Ureter (tissue), 1 donor: ENCODE measurements around the gene SPECC1. TPM values are rescaled to one million over a fixed set of nuclear protein-coding genes. Genes with fewer than 3 reads are reported as not detected.

Source experiments
- DNase-seq: peaks from one replicate; pipeline ENCODE4 v3.0.0-alpha.2; 2020; ENCODE audit warnings: low spot score
- total RNA-seq: library from RNA; stranded (reverse); gene quantifications from one replicate; pipeline ENCODE4 v1.2.4, GENCODE V29; 2023
- donor health status: DM: yes; HTN: yes; CAD: no.

The SPECC1 gene
- total RNA-seq, 1 donor from 2014 or later = 26.2 TPM

- no peak for DNase-seq
These were observed 262.0 kb downstream of the SPECC1 start for GRCh38 chr17:20271011-20271610.

- no peak for DNase-seq
These were observed 264.8 kb downstream of the SPECC1 start for GRCh38 chr17:20273741-20274500.

GRCh38 chr17:20275653-20276052 lies 266.5 kb downstream of the SPECC1 start:
- no peak for DNase-seq

GRCh38 chr17:20276421-20276820 lies 267.3 kb downstream of the SPECC1 start:
- no peak for DNase-seq

- DNase-seq = no peak
These were observed 269.6 kb downstream of the SPECC1 start for GRCh38 chr17:20278805-20279204.

GRCh38 chr17:20279631-20280030 lies 270.5 kb downstream of the SPECC1 start:
- no peak for DNase-seq

- DNase-seq = no peak
These were observed 270.9 kb downstream of the SPECC1 start for GRCh38 chr17:20280051-20280450.

GRCh38 chr17:20280851-20281250 lies 271.7 kb downstream of the SPECC1 start:
- no peak for DNase-seq

GRCh38 chr17:20281860-20282259 lies 272.7 kb downstream of the SPECC1 start:
- no peak for DNase-seq

GRCh38 chr17:20282526-20283308 lies 273.6 kb downstream of the SPECC1 start:
- no peak for DNase-seq

- DNase-seq = no peak
These were observed 274.9 kb downstream of the SPECC1 start for GRCh38 chr17:20284022-20284421.

- no peak for DNase-seq
These were observed 275.6 kb downstream of the SPECC1 start for GRCh38 chr17:20284570-20285295.

GRCh38 chr17:20289984-20290383 lies 280.8 kb downstream of the SPECC1 start:
- DNase-seq = no peak

GRCh38 chr17:20291853-20292252 lies 282.7 kb downstream of the SPECC1 start:
- no peak for DNase-seq

- DNase-seq = no peak
These were observed 284.3 kb downstream of the SPECC1 start for GRCh38 chr17:20293501-20293900.

GRCh38 chr17:20294120-20294519 lies 285.0 kb downstream of the SPECC1 start:
- DNase-seq = no peak

GRCh38 chr17:20299013-20299412 lies 289.9 kb downstream of the SPECC1 start:
- DNase-seq = no peak

- DNase-seq = no peak
These were observed 291.3 kb downstream of the SPECC1 start for GRCh38 chr17:20300436-20300934.

GRCh38 chr17:20302246-20302917 lies 293.2 kb downstream of the SPECC1 start:
- no peak for DNase-seq

GRCh38 chr17:20304961-20305360 lies 295.8 kb downstream of the SPECC1 start:
- no peak for DNase-seq

GRCh38 chr17:20306924-20307323 lies 297.8 kb downstream of the SPECC1 start:
- no peak for DNase-seq
